ENCODE data around the gene NLGN4X.

NLGN4X gene

DNA sequence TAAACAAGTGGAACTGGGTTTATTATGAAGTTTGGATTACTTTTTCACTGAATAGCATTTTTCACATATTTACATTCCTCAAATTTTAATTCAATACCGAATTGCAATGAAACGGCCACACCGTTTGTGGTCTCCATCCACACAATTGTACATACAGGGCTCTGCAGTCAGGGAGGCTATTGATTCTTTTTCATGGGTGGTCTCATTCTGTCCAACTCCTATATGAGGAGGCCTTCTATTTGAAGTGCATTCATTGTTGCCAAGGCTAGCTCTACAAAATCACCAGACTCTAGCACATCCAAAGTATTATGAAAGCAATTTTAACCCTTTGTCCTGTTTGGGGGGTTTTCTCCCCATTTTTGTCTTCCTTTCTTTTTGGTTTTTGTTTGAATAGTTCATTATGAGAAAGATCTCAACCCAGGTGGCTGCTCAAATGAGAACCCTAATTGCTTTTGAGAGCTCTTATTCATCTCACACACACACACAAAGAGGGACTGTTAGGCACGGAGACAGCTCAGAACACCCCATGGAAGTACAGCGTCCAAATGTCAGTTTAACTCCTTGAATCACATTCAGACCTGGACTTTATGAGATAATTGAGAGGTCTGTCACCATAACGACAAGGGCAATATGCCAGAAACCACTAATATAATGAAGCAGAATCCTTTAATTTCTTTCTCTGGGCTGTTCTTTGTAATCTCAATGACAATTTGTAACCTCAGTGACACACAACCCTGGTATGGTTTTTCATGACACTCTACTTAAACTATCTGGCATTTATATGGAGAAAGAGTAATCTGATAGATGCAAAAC, 79.4 kb downstream of the NLGN4X start:
- no peak for DNase-seq

DNA sequence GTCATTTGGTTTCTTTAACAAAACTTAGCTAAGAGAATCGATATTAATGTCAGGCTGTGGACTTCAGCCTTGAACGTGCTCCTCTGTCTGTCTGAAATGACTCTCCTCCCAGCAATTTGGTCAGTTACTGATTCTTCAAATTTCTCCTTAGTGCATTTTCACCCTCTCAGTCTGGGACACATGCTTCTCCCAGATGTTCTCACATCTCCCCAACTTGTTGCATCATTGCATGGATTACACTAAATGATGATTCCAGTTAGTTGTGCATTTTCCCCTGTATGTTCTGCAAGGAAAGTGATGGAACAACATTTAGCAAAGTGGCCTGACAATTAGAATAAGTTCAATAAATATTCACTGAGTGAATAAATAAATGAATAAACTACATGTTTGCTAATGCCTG, 94.4 kb downstream of the NLGN4X start:
- no peak for DNase-seq

DNA sequence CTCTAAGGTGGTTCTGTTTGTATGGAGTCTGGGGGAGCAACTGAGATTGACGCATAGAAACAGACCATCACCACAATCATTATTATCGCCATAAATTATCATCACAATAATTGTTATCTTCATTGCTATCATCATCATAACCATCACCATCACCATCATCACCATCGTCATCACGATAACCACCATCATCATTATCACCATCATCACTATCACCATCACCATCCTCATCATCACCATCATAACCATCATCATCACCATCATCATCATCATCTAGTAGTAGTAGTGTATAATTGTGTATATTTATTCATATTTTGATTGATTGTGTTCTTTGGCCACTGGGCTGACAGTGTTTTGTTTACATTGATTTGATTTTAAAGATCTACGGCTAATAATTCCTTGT, 95.7 kb downstream of the NLGN4X start:
- no peak for DNase-seq

DNA sequence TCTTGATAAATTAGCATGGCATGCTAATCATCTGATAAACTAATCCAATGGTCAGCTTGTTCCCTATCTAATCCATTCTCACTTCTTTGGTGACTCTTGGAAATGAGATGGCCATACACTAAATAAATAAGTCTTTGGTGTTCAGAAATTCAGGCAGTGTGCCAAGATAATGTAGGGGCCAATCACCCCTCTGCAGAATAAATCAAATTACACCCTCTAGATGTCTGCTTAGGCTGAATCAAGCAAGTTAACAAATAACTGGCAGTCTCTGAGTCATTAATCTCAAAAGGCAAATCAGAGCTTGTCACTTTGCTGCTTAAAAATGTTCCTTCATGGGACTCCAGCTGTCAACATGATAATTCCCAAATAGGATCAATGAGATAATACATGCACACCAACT, 97.4 kb downstream of the NLGN4X start:
- no peak for DNase-seq

DNA sequence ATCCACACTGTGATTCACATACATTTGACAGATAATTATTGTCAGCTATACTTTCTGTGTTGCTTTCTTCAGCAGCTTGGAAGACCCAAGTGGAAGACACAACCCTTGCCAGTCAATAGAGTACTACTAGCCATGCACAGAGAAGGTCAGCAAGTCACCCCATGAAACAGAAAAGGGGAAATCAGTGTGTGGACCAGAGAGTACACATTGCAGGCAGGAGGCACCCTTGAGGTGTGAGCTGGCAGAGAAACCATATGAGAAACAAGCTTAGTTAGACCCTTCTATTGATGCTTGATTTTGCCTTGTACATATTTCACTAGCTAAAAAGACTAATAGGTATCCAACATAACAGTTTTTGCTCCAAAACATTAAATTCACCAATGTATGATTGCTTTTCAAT, 99.5 kb downstream of the NLGN4X start:
- DNase-seq: no peak

DNA sequence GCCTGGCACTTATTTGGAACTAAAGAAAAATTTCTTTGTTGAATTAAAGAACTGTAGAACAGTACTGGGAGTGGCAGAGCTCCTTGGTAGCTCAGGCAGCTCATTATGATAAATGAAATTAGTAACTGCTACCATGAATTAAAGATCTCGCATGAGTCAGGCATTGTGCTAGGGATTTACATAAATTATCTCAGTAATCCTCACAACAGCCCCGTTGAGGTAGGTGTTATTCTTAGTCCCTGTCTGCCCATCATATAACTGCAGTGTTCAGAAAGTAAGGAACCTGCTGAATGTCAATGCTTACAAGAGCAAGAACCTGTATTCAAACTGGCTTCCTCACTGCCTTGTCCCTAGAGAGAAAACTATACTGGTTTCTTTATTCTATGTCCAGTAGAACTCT, 108.3 kb downstream of the NLGN4X start:
- no peak for DNase-seq

DNA sequence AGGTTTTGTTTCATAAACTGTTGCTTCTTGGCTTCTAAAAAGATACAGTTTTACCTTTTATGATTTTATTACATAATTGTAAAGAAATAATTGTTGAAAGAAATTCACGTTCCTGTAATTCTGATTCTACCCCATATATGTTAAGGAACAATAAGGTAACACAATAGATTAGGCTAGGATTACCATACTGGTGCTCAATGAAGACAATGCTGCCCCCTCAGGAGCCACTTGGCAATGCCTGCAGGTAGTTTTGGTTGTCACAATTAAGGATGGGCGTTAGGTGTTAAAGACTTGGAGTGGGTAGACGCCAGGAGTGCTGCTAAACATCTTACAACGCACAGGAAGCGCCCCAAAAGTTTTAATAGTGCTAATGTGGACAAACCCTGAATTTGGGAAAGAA, 133.2 kb downstream of the NLGN4X start:
- DNase-seq: no peak

DNA sequence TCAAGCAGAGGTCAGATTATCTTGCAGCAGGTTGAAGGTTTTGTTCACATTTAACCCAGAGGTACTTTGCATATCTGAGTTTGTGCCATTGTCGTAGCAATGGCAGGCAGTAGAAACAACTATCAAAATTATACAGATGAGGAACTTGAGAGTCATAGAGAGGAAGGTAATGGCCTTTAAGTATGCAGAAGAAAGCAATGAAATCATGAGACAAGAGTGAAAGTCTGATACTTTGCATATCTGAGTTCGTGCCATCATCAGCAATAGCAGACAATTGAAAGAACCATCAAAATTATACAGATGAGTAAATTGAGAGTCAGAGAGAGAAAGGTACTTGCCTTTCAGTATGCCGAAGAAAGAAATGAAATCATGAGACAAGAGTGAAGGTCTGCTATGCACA, 154.1 kb downstream of the NLGN4X start:
- no peak for DNase-seq

DNA sequence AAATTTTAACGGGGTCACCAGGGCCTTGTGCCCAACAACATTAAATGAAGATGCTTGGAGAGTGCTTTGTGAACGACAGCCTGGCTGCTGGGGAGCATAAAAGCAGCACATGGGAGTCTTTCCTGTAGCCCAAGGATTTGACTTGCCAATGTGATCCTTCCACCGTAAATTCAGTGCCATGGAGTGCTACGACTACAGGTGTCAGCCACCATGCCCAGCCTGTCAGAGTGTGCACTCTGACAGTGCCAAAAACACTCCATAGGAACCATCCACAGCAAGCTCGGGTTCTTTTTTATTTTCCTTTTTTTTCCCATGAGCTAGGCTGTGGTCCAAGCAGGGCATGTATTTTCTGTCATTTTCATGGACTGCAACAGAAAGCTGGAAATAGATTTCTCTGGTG, 156.9 kb downstream of the NLGN4X start:
- no peak for DNase-seq

DNA sequence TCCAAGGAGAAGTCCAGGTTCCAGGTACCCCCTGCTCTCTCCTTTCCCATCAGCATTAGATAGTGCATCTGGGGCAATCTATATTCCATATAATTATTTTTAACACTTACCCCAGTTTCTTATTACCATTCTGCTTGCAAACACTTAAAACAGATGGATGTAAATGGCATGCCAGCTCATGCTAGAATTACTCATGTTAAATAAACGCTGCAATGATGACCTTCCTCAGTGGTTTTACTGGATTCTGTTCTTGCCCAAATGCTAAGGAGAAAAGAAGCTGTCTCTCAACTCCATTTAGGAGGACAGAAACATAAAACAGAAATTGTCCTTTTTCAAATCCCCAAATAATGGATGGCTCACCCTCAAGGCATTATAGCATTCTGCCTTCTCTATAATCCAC, 161.1 kb downstream of the NLGN4X start:
- no peak for DNase-seq

DNA sequence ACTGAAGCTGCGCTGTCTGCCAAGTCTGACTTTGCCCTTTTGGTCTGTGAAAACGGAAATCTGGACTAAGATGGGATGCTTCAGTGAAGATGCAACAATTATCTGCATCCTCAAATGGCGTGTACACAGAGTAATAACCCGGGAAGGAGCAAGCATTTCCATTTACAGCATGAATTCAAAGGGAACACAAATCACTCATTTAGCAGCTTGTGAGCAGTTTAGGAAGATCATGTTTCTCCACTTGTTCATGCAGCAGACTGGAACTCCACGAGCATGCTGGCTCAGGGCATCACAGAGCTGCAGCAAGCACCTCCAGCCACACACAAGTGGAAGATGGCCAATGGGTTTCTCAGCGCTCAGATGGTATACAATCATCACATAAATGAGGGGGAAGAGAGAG, 175.5 kb downstream of the NLGN4X start:
- no peak for DNase-seq

DNA sequence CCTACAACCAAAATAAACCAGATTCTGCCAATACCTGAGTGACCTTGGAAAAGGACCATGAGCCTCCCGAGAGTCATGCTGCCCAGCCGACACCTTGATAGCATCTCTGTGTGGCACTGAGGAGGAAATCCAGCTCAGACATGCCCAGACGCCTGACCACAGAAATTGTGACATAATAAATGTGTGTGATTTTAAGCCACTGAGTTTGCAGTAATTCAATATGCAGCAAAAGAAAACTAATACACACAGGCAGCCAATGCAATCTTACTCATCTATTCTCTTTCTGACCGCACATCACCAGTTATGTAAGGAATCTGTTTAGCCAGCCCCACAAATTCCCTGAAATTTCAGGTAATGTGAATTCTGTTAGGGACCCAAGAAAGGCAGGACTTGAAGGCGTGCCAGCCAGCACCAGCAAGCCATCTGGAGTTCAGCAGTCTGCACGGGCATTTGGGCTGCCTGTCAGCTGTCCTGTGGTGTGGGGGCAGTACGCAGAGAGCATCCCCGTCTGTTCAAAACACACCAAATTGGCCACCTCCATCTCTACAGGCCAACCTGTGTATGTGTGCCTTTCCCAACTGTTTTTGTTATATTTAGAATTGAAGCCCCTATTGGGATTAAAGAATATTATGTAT, 176.4 kb downstream of the NLGN4X start:
- DNase-seq: no peak

DNA sequence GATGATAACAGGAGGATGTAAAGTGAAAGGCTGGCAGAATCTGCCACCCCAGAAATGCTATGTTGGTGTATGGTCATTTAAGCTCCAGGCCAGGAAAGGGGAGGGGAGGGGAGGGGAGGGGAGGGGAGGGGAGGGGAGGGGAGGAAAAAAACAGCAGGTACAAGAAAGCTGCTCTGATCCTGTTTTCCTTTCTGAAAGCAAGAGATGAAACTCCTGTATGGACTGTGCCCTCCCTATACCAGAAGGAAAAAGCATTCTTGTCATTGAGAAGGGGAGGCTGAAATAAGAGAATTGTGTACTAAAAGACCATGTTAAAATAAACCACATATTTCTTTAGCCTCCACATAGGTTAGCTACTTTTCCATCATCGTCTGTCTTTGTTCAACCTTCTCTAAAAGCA, 179.5 kb downstream of the NLGN4X start:
- no peak for DNase-seq

DNA sequence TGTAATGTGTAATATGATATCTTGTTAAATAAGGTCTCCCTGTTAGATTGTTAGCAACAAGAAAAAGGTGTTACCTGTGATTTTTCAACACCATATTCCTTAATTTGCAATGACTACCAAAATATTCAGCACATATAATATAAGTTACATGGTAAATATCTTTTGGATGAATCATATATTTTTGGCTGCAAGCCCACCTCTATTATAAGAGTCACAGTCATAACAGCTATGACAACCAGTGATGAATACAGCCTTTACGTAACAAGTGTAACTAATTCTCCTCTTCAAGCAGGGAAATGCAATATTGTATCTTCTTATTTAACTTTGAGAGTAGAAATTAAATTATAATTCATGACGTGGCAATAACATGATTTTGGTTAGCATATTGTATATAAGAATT, 187.0 kb downstream of the NLGN4X start:
- DNase-seq: no peak

DNA sequence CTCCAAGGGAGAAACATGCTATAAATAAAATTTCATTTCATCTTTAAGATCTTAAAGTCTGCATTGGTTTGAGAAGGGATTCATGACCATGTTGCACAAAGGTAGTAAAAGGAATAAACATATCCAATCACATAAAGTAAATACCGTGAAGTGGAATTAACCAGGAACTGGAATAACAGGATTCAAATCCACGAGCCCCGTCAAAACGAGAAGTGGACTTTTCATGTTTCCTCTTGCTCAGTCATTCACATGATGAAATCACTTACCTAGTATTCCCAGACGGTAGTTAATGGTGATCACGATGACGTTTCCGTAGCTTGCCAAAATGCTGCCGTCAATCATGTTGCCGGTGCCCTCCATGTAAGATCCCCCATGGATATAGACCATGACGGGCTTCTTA, 199.7 kb downstream of the NLGN4X start:
- no peak for DNase-seq

DNA sequence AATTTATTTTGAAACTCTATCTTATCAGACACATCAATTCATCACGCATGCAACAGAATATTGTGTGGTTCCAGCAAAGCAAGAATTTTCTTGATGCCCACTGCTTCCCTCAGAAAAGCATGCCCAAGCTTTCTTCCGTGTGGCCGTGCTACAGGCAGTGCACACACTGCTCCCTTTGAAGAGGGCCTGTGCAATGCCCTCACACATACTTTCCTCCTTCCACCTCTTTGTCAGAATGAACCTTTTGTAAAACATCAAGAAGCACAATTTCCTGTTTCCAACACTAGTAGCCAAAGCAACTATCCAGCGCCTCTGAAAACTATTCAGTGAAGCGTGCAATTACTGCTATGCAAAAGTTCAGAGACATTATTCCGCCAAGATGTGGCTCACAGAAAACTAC, 201.7 kb downstream of the NLGN4X start:
- no peak for DNase-seq

DNA sequence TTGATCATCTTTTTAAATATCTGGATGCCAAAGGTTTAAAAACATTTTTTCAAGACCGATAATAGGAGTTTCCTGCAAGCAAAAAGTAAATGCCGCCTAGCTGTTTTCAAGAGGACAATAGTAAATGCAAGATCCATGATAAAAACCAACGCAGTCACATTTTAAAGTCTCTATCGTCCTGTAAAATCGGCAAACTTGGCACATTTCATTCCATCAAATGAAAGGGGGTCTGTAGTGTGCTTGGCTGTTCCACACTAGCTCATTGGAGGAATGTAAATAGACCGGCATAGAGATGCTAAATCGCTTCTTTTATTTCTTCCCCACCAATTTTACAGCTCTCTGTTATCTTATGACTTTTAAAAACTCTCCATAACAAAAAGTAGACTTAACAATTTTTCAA, 202.2 kb downstream of the NLGN4X start:
- no peak for DNase-seq

DNA sequence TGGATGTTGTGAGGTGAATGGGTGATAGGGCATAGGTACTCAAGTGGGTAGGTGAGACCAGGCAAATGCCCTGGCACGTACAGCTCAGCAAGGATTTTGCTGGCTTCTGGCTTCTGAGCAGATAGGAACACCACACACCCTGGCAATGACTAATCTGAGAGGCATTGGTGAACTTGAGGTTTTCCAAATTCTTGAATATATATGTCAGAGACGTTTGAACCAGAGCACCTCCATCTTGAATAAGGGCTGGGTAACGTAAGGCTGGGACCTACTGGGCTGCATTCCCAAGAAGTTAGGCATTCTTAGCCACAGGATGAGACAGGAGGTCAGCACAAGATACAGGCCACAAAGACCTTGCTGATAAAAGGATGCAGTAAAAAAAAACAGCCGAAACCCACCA, 204.5 kb downstream of the NLGN4X start:
- DNase-seq: no peak

DNA sequence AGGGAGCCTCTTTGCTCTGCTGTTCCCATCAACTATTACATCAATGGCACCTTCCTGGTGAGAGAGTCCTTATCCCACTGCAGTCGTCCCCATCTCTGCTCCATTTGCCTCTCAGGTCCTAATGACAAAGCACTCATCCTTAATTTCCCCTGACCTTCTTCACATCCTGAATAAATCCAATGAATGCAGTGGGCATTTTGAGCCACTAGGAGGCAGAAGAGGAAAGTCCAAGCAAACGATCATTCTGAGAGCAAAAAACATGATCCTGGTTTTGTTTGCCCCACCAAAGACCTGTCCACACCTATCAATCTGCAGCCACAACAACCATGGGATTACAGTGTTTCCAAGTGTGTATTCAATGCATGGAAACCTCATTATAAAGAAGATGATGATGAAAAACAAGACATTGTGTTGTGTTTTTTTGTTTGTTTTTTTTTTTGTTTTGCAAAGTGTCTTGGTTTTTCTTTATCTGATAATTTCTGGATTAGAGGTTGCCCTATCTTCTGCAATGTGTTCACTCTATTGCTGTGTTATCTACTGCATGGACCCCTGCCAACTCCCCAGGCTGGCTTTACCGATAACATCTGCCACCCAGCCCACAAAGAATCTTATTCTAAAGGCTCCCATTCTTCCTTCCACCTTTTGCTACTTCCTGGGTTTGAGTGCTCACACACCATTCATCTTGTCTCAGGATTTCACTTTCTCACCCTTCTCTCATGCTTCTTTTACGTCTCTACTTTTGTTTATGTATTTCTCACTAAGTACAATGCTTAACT, 207.2 kb downstream of the NLGN4X start:
- DNase-seq: no peak

DNA sequence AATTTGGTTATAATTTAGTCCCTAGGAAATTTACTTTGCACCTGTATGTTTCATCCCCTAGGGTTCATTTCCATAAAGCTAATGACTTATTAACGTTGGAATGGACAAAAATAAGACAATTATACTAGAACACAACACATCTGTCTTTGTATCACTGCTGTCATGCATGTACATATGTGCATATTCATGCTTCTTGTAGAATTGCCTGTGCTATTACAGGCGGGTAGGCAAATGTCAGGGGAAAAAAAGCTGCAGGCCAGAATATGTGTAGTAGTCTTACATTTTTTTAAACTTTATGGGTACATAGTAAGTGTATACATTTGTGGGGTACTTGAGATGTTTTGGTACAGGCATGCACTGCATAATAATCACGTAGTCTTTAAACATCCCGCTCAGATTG, 209.6 kb downstream of the NLGN4X start:
- no peak for DNase-seq

DNA sequence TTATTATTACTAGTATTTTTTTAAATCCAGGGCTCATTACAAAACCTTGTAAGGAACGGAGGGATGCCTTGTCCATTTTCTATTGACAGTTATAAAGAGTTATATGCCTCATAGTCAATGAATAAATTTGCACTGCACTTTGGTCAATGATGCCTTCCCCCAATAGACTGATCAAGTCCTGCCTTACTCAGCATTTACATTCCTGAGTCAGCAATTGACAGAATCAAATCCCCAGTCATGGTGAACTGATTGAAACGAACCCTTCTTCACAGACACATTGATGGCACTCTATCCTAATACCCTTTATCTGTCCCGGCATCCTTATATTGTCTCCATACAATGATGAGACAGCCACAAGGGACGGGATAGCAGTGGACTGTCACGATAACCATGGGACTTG, 213.2 kb downstream of the NLGN4X start:
- DNase-seq: no peak

DNA sequence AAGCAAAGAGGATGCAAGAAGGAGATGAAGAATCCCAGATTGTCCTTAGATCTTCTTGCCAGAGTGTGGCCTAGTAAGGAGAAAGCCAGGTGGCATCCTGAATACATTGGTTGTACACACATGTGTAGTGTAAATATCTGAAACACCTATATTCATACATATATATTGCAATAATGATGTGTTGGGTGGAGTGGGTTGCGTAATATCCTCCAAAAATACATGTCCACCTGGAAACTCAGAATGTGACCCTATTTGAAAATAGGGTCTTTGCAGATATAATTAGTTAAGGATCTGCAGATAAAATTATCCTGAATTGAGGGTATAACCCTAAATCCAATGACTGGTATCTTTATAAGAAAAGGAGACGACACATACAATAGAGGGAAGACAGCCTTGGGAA, 216.3 kb downstream of the NLGN4X start:
- DNase-seq: no peak

DNA sequence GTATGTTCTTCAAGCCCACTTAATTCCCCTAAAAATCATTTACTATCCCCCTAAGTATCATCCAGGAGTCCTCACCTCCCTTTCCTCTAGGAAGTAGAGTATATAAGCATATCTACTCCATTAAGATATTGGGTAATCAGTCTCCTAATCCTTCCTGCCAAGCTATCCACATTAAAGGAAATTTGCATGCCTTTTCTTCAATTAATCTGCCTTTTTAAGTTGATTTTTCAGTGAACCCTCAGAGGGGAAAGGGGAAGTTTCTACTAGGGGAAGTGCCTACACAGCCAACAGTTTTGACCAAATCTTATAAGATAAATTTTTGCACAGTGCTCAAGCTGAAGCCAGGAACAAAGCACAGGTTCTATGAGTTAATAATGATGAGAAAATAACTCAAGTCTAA, 222.8 kb downstream of the NLGN4X start:
- DNase-seq: no peak

DNA sequence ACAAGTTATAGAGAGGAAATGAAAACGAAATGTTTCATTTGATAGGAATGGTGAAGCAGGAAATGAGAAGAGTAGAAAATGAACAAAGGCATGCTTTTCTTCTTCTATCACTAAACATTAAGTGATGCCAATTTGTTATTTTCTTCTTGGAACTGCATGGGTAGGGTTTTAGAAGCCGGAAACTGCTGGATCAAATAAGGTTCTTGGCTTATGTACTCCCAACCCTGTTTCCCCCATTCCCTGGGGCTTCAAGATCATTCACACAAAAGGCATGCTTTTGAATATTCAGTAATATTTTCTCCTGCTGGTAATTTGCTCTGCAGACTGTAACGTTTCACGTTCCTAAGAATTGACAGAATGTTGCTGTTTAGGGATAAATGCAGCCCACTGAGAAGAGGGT, 224.1 kb downstream of the NLGN4X start:
- DNase-seq: no peak

All from NCI-H2227 treated with DMSO at 0.1 percent for 48 hours (cell line).